AG04449 (cell line): ENCODE measurements around the gene WIPF1.

ENCODE experiments used
- CTCF ChIA-PET: fragments of 350-600 bp; formaldehyde crosslinking; extraction: SDS; loops from one replicate; lab custom pipeline; 2021; ENCODE audit warnings: antibody characterized with exemption; lab: Yijun Ruan, JAX
- POLR2A ChIA-PET: fragments of 400-600, 350-600 bp; formaldehyde crosslinking; extraction: SDS; loops from one replicate; lab custom pipeline; 2020; ENCODE audit warnings: antibody characterized with exemption, inconsistent platforms; lab: Yijun Ruan, JAX
- DNase-seq: peaks from one replicate; pipeline ENCODE4 v3.0.0-alpha.2; 2010; ENCODE audit warnings: low read depth, low spot score
- H3K4me3 ChIP-seq: 2 replicates; pipeline ENCODE4 v1.5.1; 2011; ENCODE audit warnings: low read depth, mild to moderate bottlenecking, control low read depth, low read length
- CTCF ChIP-seq: IDR thresholded peaks from one replicate; pipeline ENCODE4 v1.5.1; 2011; ENCODE audit warnings: mild to moderate bottlenecking, moderate library complexity, low read length, control low read depth, inconsistent platforms; ENCODE audit not compliant: insufficient read depth; ENCODE audit errors: missing control alignments

The WIPF1 gene

GRCh38 chr2:174563530-174564282 is 33.9 kb downstream of the WIPF1 start:
- POLR2A ChIA-PET, result no interaction called here
- CTCF ChIA-PET, result interaction anchor here (0.7 to 1.6 kb wide), 3 partner anchors 11 to 135 kb away, joined by 3 read pairs; no protein-coding TSS in a partner anchor
- no peak for DNase-seq

GRCh38 chr2:174561972-174562370 is 35.6 kb downstream of the WIPF1 start:
- no peak for DNase-seq
- no peak for TF ChIP-seq CTCF
- ChIA-PET POLR2A (no interaction called here), CTCF (interaction anchor here (0.8 to 4.8 kb wide), 3 partner anchors 15 to 135 kb away, joined by 3 to 25 read pairs (median 4); no protein-coding TSS in a partner anchor)
- H3K4me3 ChIP-seq, result no peak overlapping the region

More at GRCh38 chr2:174563530-174564282, 33.9 kb downstream of the WIPF1 start:
- TF ChIP-seq CTCF, result no peak
- no peak overlapping the region for H3K4me3 ChIP-seq

GRCh38 chr2:174561283-174561971 is 36.2 kb downstream of the WIPF1 start:
- DNase-seq, result no peak
- no peak overlapping the region for H3K4me3 ChIP-seq
- CTCF ChIA-PET, result interaction anchor here (1.1 to 4.8 kb wide), 4 partner anchors 14 to 99 kb away, joined by 3 to 25 read pairs (median 4); no protein-coding TSS in a partner anchor
- POLR2A ChIA-PET, result no interaction called here
- no peak for TF ChIP-seq CTCF

- ChIA-PET POLR2A (interaction anchor here (0.6 kb wide), 1 partner anchor 384 kb away, joined by 3 read pairs; no protein-coding TSS in a partner anchor), CTCF (interaction anchor here (1.1 to 4.8 kb wide), 3 partner anchors 14 to 98 kb away, joined by 3 to 25 read pairs (median 5); no protein-coding TSS in a partner anchor)
- no peak for TF ChIP-seq CTCF
Observed at GRCh38 chr2:174560737-174561136, 36.9 kb downstream of the WIPF1 start.

GRCh38 chr2:174555998-174556397 is 41.6 kb downstream of the WIPF1 start:
- no peak for TF ChIP-seq CTCF
- ChIA-PET POLR2A (no interaction called here), CTCF (interaction anchor here (1.3 to 3.6 kb wide), 5 partner anchors 9 to 141 kb away, joined by 3 to 16 read pairs (median 7); no protein-coding TSS in a partner anchor)
- no peak for DNase-seq
- H3K4me3 ChIP-seq, result no peak overlapping the region

More at GRCh38 chr2:174560737-174561136, 36.9 kb downstream of the WIPF1 start:
- no peak for DNase-seq
- H3K4me3 ChIP-seq, result no peak overlapping the region
